Measurements from ENCODE around the gene IFIT5.
A peak's percentile ranks its signal among the peaks of the same experiment; 100 is the strongest.

- TF ChIP-seq CTCF (IDR thresholded peaks at IDR 0.05; ENCODE audit: low read length), result peak; percentile 20; the same call in 1 of the 2 replicates
- no peak for TF ChIP-seq EZH2 (IDR thresholded peaks at IDR 0.05; ENCODE audit: borderline replicate concordance, low read length)
Measured at GRCh38 chr10:89466599-89467035, 52.2 kb downstream of the IFIT5 start.
